Tibial nerve (tissue), 4 donors: ENCODE results near the gene BAD.

Experiments
- EP300 ChIP-seq, 2 donors: sonication (generic); formaldehyde crosslinking; IDR thresholded peaks; one replicate each; pipeline ENCODE4 v1.6.1; 2017; ENCODE audit warnings: antibody characterized with exemption in 2 of 2, mild to moderate bottlenecking in 1 of 2
- POLR2A ChIP-seq, 2 donors: fragments of 450-650 bp; IDR thresholded peaks; one replicate each; pipeline ENCODE4 v1.6.1; 2017; ENCODE audit warnings: antibody characterized with exemption in 2 of 2, mild to moderate bottlenecking in 2 of 2, moderate library complexity in 2 of 2
- TF ChIP-seq, protein P1 (sequence below), 5 experiments: fragments of 200-600 bp in 3 of 5; fragments of 450-650 bp in 2 of 5; sonication (generic) in 3 of 5; IDR thresholded peaks; one replicate each; pipeline ENCODE4 v1.5.1; 2016 to 2019; ENCODE audit warnings: antibody characterized with exemption in 5 of 5, mild to moderate bottlenecking in 3 of 5, moderate library complexity in 2 of 5

DNA sequence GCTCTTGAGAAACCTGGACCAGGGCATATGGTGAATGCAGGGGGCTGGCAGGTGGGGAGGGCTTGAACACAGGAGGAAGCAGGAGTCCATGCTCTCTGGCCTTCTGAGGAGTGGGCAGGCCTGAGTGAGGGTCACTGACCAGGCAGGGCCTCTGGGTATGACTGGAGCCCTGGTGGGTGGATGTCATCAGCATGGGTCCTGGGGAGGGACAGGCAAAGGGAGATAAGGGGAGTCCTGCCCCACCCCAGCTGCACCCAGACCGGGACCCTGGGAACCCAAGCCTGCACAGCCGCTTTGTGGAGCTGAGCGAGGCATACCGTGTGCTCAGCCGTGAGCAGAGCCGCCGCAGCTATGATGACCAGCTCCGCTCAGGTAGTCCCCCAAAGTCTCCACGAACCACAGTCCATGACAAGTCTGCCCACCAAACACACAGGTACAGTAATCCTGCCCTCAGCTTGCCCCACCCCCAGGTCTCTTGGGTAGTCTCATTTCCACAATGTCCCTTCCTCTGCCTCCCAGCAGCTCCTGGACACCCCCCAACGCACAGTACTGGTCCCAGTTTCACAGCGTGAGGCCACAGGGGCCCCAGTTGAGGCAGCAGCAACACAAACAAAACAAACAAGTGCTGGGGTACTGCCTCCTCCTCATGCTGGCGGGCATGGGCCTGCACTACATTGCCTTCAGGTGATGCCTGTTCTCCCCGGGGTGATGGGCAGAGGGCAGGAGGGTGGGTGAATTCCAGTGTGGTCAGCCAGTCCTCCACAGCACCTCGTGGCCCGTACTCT is 52.1 kb downstream of the BAD start:
- TF ChIP-seq, protein P1, sequence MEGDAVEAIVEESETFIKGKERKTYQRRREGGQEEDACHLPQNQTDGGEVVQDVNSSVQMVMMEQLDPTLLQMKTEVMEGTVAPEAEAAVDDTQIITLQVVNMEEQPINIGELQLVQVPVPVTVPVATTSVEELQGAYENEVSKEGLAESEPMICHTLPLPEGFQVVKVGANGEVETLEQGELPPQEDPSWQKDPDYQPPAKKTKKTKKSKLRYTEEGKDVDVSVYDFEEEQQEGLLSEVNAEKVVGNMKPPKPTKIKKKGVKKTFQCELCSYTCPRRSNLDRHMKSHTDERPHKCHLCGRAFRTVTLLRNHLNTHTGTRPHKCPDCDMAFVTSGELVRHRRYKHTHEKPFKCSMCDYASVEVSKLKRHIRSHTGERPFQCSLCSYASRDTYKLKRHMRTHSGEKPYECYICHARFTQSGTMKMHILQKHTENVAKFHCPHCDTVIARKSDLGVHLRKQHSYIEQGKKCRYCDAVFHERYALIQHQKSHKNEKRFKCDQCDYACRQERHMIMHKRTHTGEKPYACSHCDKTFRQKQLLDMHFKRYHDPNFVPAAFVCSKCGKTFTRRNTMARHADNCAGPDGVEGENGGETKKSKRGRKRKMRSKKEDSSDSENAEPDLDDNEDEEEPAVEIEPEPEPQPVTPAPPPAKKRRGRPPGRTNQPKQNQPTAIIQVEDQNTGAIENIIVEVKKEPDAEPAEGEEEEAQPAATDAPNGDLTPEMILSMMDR (IDR thresholded peaks at IDR 0.05) = no peak
- no peak for TF ChIP-seq POLR2A (IDR thresholded peaks at IDR 0.05)
- TF ChIP-seq EP300 (IDR thresholded peaks at IDR 0.05) = no peak
